ENCODE results near the gene SPAG6.
A peak's percentile ranks its signal among the peaks of the same experiment; 100 is the strongest.

Gene SPAG6

GRCh38 chr10:22414146-22414545 lies 68.8 kb downstream of the SPAG6 start:
- TF ChIP-seq ZFX (IDR thresholded peaks at IDR 0.05) (no peak), CTCF (conservative IDR thresholded peaks at IDR 0.05) (no peak)

GRCh38 chr10:22415072-22415471 lies 69.8 kb downstream of the SPAG6 start:
- TF ChIP-seq ZFX (IDR thresholded peaks at IDR 0.05) (no peak), CTCF (conservative IDR thresholded peaks at IDR 0.05) (no peak)
- no peak overlapping the region for H3K27ac ChIP-seq

More at GRCh38 chr10:22414146-22414545, 68.8 kb downstream of the SPAG6 start:
- H3K27ac ChIP-seq, result no peak overlapping the region

- no peak overlapping the region for H3K27ac ChIP-seq
- TF ChIP-seq CTCF (conservative IDR thresholded peaks at IDR 0.05), result no peak
- TF ChIP-seq ZFX (IDR thresholded peaks at IDR 0.05), result no peak
Observed at GRCh38 chr10:22417736-22418268, 72.5 kb downstream of the SPAG6 start.

GRCh38 chr10:22420787-22421517 lies 75.7 kb downstream of the SPAG6 start:
- TF ChIP-seq CTCF (conservative IDR thresholded peaks at IDR 0.05), result peak; percentile 55
- TF ChIP-seq ZFX (IDR thresholded peaks at IDR 0.05), result no peak
- no peak overlapping the region for H3K27ac ChIP-seq

- H3K27ac ChIP-seq, result no peak overlapping the region
Observed at GRCh38 chr10:22426653-22427052, 81.4 kb downstream of the SPAG6 start.

GRCh38 chr10:22427101-22427500 lies 81.8 kb downstream of the SPAG6 start:
- H3K27ac ChIP-seq, result 0 out of 2 replicates have a peak overlapping the region, but pooled peaks have one; percentile 1
- TF ChIP-seq CTCF (conservative IDR thresholded peaks at IDR 0.05), result no peak
- no peak for TF ChIP-seq ZFX (IDR thresholded peaks at IDR 0.05)

More at GRCh38 chr10:22426653-22427052, 81.4 kb downstream of the SPAG6 start:
- TF ChIP-seq ZFX (IDR thresholded peaks at IDR 0.05) (no peak), CTCF (conservative IDR thresholded peaks at IDR 0.05) (no peak)

- TF ChIP-seq ZFX (IDR thresholded peaks at IDR 0.05), result no peak
- no peak for TF ChIP-seq CTCF (conservative IDR thresholded peaks at IDR 0.05)
- no peak overlapping the region for H3K27ac ChIP-seq
Observed at GRCh38 chr10:22427890-22428571, 82.7 kb downstream of the SPAG6 start.
